GM20000 (cell line): ENCODE measurements around the gene ORC4.

ENCODE experiments used
- DNase-seq: peaks from one replicate; pipeline ENCODE4 v3.0.0; 2012; ENCODE audit warnings: low spot score
- CTCF ChIP-seq: IDR thresholded peaks from 2 replicates; pipeline ENCODE4 v1.5.1; 2012; ENCODE audit warnings: mild to moderate bottlenecking, control low read depth; ENCODE audit errors: extremely low read depth, missing control alignments

Gene ORC4

GRCh38 chr2:147934881-147935620, 85.5 kb downstream of the ORC4 start:
- no peak for TF ChIP-seq CTCF

GRCh38 chr2:147933931-147934330, 86.6 kb downstream of the ORC4 start:
- TF ChIP-seq CTCF: no peak
- no peak for DNase-seq

More at GRCh38 chr2:147934881-147935620, 85.5 kb downstream of the ORC4 start:
- DNase-seq: no peak

GRCh38 chr2:147927053-147927588, 93.4 kb downstream of the ORC4 start:
- no peak for DNase-seq
- TF ChIP-seq CTCF: no peak

- DNase-seq: no peak
- TF ChIP-seq CTCF: no peak
Measured at GRCh38 chr2:147925886-147926285, 94.7 kb downstream of the ORC4 start.

- no peak for DNase-seq
- no peak for TF ChIP-seq CTCF
Measured at GRCh38 chr2:147924647-147925046, 95.9 kb downstream of the ORC4 start.

GRCh38 chr2:147923846-147924245, 96.7 kb downstream of the ORC4 start:
- no peak for DNase-seq
- TF ChIP-seq CTCF: no peak

GRCh38 chr2:147917161-147917560, 103.4 kb downstream of the ORC4 start:
- DNase-seq: no peak
- TF ChIP-seq CTCF: no peak
